ENCODE results near the gene FARSA. TPM values are rescaled to one million over a fixed set of nuclear protein-coding genes. Genes with fewer than 3 reads are reported as not detected.

FARSA gene
- total and polyA plus RNA-seq, 2 of the 13 experiments (the other 11 are each of a cell fraction or from before 2014, with no cell fraction given): 25.9 to 72.0 TPM

DNA sequence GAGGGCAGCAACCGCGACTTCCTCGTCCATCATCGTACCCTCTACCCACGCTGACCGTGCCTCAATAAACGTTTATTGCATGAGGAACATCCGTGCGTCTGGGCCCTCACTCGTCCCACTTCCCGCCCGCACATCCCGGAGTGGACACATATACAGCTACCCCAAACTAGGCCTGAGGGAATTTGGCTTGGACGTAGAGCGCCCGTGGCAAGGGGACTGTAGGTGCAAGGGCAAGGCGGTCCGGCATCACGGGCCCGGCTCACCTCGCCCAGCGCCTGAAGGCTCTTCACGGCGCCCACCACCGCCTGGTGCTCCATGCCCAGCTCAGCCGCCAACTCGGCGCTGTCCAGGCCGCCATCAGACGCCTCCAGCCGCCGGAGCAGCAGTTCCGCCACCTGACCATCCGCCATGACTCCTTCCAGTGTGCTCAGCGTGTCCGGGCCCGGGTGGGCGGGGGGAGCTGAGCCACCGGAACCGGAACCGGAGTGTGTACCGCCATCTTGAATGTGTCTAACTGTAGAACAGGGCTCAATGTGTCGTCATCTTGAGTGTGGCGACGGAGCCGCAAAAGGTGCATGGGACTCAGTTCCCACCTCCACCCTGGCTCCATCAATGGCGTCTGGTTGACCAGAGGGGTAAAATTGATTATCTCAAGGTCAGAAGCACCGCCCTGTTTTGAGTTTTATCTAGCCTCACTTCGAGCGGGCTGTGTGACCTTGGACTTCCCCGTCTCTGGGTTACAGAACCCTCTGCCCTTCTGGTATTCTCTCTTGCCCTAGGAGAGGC, at the start of gene FARSA (continued):
- TF ChIP-seq ASH2L (IDR thresholded peaks at IDR 0.05; ENCODE audit: insufficient read length, low read depth, low read length): peak; percentile 57
- TF ChIP-seq JDP2 (CRISPR knock-in tag; IDR thresholded peaks at IDR 0.05; ENCODE audit: borderline replicate concordance): no peak
- TF ChIP-seq LRRFIP1 (CRISPR knock-in tag; conservative IDR thresholded peaks at IDR 0.05): no peak
- peak; percentile 84 for TF ChIP-seq CREM (IDR thresholded peaks at IDR 0.05)
- TF ChIP-seq CREM (CRISPR knock-in tag; IDR thresholded peaks at IDR 0.05): no peak
- TF ChIP-seq, protein P1, sequence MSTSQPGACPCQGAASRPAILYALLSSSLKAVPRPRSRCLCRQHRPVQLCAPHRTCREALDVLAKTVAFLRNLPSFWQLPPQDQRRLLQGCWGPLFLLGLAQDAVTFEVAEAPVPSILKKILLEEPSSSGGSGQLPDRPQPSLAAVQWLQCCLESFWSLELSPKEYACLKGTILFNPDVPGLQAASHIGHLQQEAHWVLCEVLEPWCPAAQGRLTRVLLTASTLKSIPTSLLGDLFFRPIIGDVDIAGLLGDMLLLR (CRISPR knock-in tag; IDR thresholded peaks at IDR 0.05): peak; percentile 57; the same call in 1 of the 2 replicates
- no peak for TF ChIP-seq HNRNPL (IDR thresholded peaks at IDR 0.05; ENCODE audit: low read depth, low read length)
- peak; percentile 90 for TF ChIP-seq ZNF709 (CRISPR knock-in tag; IDR thresholded peaks at IDR 0.05)
- no peak for TF ChIP-seq ZNF24 (IDR thresholded peaks at IDR 0.05)
- TF ChIP-seq BORCS8-MEF2B (CRISPR knock-in tag; IDR thresholded peaks at IDR 0.05): peak; percentile 71
- peak; percentile 65 for TF ChIP-seq CBFB (CRISPR knock-in tag; IDR thresholded peaks at IDR 0.05)
- TF ChIP-seq NFIB (CRISPR knock-in tag; IDR thresholded peaks at IDR 0.05; ENCODE audit: borderline replicate concordance): no peak
- TF ChIP-seq, protein P2, sequence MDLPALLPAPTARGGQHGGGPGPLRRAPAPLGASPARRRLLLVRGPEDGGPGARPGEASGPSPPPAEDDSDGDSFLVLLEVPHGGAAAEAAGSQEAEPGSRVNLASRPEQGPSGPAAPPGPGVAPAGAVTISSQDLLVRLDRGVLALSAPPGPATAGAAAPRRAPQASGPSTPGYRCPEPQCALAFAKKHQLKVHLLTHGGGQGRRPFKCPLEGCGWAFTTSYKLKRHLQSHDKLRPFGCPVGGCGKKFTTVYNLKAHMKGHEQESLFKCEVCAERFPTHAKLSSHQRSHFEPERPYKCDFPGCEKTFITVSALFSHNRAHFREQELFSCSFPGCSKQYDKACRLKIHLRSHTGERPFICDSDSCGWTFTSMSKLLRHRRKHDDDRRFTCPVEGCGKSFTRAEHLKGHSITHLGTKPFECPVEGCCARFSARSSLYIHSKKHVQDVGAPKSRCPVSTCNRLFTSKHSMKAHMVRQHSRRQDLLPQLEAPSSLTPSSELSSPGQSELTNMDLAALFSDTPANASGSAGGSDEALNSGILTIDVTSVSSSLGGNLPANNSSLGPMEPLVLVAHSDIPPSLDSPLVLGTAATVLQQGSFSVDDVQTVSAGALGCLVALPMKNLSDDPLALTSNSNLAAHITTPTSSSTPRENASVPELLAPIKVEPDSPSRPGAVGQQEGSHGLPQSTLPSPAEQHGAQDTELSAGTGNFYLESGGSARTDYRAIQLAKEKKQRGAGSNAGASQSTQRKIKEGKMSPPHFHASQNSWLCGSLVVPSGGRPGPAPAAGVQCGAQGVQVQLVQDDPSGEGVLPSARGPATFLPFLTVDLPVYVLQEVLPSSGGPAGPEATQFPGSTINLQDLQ (CRISPR knock-in tag; IDR thresholded peaks at IDR 0.05): peak; percentile 55; the same call in 1 of the 2 replicates
- TF ChIP-seq ZNF749 (CRISPR knock-in tag; IDR thresholded peaks at IDR 0.05; ENCODE audit: borderline replicate concordance): no peak
- TF ChIP-seq, protein P3, sequence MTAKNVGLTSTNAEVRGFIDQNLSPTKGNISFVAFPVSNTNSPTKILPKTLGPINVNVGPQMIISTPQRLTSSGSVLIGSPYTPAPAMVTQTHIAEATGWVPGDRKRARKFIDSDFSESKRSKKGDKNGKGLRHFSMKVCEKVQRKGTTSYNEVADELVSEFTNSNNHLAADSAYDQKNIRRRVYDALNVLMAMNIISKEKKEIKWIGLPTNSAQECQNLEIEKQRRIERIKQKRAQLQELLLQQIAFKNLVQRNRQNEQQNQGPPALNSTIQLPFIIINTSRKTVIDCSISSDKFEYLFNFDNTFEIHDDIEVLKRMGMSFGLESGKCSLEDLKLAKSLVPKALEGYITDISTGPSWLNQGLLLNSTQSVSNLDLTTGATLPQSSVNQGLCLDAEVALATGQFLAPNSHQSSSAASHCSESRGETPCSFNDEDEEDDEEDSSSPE (CRISPR knock-in tag; IDR thresholded peaks at IDR 0.05): peak; percentile 63; the same call in 1 of the 2 replicates
- TF ChIP-seq ZNF570 (CRISPR knock-in tag; IDR thresholded peaks at IDR 0.05; ENCODE audit: borderline replicate concordance): no peak
- peak; percentile 84 for TF ChIP-seq UBTF (CRISPR knock-in tag; IDR thresholded peaks at IDR 0.05)

All from HepG2 (cell line).